IPS-15b (cell line): ENCODE results near the gene BMAL2.

Source experiments
- H3K27me3 ChIP-seq: one replicate; pipeline ENCODE4 v1.6.1; 2013; ENCODE audit warnings: low read length; ENCODE audit not compliant: control insufficient read depth, insufficient read depth
- H3K36me3 ChIP-seq: one replicate; pipeline ENCODE4 v1.6.1; 2013; ENCODE audit warnings: low read length; ENCODE audit not compliant: control insufficient read depth, insufficient read depth
- H3K4me1 ChIP-seq: one replicate; pipeline ENCODE4 v1.6.1; 2013; ENCODE audit warnings: mild to moderate bottlenecking, low read length; ENCODE audit not compliant: control insufficient read depth, insufficient read depth
- H3K4me3 ChIP-seq: one replicate; pipeline ENCODE4 v1.5.1; 2013; ENCODE audit warnings: low read depth, low read length
- H3K9ac ChIP-seq: one replicate; pipeline ENCODE4 v1.6.1; 2013; ENCODE audit warnings: low read depth, mild to moderate bottlenecking, low read length
- H3K9me3 ChIP-seq: one replicate; pipeline ENCODE4 v1.6.1; 2013; ENCODE audit warnings: mild to moderate bottlenecking, low read length; ENCODE audit not compliant: control insufficient read depth, insufficient read depth

Gene BMAL2

DNA sequence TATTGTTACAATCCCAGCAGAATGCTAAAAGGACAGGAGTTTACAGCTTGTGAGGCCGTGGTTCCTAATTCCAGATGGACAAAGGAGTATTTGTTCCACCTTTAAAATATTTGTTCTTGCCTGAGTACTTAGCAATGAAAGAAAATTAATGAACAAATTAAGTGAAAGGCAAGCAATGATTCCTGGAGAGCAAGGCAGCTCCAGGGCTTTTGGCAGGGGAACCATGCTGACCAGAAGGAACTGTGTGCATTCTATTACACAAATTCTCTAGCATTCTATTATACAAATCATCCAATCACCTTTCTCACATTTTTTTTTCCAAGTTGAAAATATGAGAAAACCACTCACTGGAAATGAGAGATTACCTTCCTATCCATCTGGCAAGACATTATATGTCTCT is 1.8 kb upstream of the BMAL2 start:
- H3K9ac ChIP-seq, result no peak overlapping the region
- H3K36me3 ChIP-seq, result no peaks in the 10 kb centered on the region
- peaks cover 31% of the 10 kb centered on the region for H3K27me3 ChIP-seq
- peaks cover 6% of the 10 kb centered on the region for H3K4me1 ChIP-seq
- no peaks in the 10 kb centered on the region for H3K9me3 ChIP-seq
- no peak overlapping the region for H3K4me3 ChIP-seq

DNA sequence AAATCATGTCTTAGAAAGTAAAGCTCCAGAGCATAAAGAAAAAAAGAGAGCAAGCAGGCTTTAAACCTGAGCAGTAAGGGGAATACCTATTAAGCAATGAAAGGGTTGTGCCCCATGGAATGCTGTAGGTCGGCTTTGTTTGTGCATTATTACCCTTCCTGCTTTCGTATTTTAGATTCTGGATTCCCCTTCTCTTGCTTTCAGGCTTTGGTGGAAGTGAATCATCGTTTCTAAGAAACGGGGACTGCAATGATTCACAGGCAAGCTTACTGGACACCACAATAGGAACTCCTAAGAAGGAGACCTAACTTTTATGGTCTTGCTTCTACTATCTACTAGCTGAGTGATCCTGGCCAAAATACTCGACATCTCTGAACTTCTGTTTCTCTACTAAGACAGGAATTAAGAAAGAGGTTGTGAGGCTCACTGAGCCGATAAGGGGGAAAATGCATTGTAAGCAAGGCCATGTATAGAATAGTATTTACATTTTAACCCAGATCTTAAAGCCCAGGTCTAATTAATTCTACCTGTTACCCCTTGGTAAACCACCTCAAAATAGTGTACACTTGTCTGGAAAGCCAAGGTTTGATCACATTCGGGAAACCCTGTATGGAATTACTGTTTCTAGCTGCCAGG is 1.2 kb upstream of the BMAL2 start:
- H3K9me3 ChIP-seq, result no peaks in the 10 kb centered on the region
- H3K27me3 ChIP-seq, result peaks cover 31% of the 10 kb centered on the region
- peak overlapping the region; percentile 67 for H3K4me3 ChIP-seq
- no peaks in the 10 kb centered on the region for H3K36me3 ChIP-seq
- H3K9ac ChIP-seq, result no peak overlapping the region
- H3K4me1 ChIP-seq, result peaks cover 6% of the 10 kb centered on the region

- H3K4me3 ChIP-seq, result peak overlapping the region; percentile 67
- no peak overlapping the region for H3K9ac ChIP-seq
- no peaks in the 10 kb centered on the region for H3K9me3 ChIP-seq
- H3K36me3 ChIP-seq, result no peaks in the 10 kb centered on the region
- H3K27me3 ChIP-seq, result peaks cover 31% of the 10 kb centered on the region
- H3K4me1 ChIP-seq, result peaks cover 6% of the 10 kb centered on the region
Observed at GRCh38 chr12:27331927-27332324, 710 bp upstream of the BMAL2 start.

GRCh38 chr12:27332407-27332713 is 276 bp upstream of the BMAL2 start:
- Histone ChIP-seq H3K27me3 (peaks cover 31% of the 10 kb centered on the region), H3K4me1 (peaks cover 6% of the 10 kb centered on the region), H3K9me3 (no peaks in the 10 kb centered on the region), H3K9ac (peak overlapping the region; percentile 9), H3K4me3 (peak overlapping the region; percentile 67), H3K36me3 (no peaks in the 10 kb centered on the region)

DNA sequence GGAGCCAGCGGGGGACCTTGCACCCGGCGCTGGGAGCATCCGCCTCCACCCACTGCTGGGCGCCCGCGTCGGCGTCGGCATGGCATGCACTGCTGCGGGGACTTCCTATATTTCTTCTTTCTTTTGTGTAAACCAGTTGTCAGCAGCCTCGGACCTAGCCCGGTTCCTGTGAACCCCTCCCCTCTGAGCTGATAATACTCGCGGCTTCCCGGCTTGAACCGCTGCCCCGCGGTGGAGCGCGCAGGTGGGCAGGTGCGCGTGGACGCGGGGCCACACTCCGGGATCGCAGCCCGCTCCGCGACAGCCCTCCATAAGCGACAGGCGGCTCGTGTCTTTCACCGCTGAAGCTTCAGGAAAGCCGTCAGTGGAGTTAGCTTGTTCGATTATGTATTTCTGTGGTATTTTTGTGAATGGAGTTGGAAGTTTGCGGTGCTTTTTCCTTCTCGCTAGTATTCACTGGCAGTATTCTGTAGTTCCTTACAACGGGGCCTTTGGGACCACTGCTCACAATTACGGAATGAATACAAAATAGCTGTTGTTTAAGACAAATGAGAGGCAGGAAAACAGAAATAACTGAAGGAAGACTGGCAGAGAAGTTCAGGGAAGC is 870 bp downstream of the BMAL2 start:
- H3K4me1 ChIP-seq, result peaks cover 6% of the 10 kb centered on the region
- H3K9me3 ChIP-seq, result no peaks in the 10 kb centered on the region
- peak overlapping the region; percentile 69 for H3K4me3 ChIP-seq
- peaks cover 31% of the 10 kb centered on the region for H3K27me3 ChIP-seq
- no peak overlapping the region for H3K9ac ChIP-seq
- H3K36me3 ChIP-seq, result no peaks in the 10 kb centered on the region

DNA sequence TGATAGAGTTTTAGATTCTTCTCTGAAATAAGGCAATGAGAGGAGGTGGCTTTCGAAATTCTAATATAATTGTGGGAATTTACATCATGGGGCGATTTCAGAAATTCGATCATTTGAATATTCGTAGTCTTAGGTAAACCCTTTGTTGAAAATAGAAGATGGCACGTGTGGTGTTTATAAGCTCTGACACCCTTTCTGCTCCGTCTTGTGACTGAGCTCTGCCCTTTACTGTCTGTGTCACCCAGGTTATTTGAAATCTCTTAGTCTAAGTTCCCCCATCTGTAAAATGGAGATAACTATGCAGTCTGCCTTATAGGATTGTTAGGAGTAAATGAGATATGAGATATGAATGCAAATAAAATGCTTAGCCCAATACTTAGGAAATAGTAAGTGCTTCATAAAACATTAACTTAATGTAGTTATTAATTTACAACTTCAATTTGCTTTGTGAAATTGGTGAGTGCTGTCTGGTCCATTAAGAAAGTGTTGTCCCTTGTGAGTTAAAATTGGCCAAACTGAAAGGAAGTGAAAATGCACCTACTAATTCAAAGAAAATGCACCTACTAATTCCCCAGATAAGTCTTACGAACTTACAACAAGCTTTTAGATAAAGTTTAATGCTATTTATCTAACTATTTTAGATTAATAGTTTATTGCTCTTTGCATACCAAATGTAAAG is 1.5 kb downstream of the BMAL2 start:
- Histone ChIP-seq H3K9me3 (no peaks in the 10 kb centered on the region), H3K4me3 (peak overlapping the region; percentile 69), H3K36me3 (no peaks in the 10 kb centered on the region), H3K4me1 (peaks cover 6% of the 10 kb centered on the region), H3K9ac (no peak overlapping the region), H3K27me3 (peaks cover 31% of the 10 kb centered on the region)

DNA sequence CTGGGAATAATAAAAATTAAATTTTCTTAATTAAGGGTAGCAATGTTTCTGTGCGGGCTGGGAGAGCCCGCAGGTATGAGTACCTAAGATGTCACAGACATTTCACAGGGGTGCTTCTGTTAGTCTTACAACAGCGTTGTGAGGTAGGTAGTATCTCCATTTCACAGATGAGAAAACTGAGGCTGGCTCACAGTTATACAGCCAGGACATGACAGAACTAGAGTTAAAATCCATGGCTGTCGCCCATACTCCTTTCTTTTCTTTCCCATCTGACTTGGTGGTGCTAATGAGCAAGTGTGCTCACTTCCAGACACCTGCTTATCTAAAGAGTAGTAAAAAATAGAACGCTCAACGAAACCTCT is 2.1 kb downstream of the BMAL2 start:
- Histone ChIP-seq H3K27me3 (peaks cover 31% of the 10 kb centered on the region), H3K4me1 (peaks cover 6% of the 10 kb centered on the region), H3K9me3 (no peaks in the 10 kb centered on the region), H3K4me3 (no peak overlapping the region), H3K9ac (no peak overlapping the region), H3K36me3 (no peaks in the 10 kb centered on the region)

DNA sequence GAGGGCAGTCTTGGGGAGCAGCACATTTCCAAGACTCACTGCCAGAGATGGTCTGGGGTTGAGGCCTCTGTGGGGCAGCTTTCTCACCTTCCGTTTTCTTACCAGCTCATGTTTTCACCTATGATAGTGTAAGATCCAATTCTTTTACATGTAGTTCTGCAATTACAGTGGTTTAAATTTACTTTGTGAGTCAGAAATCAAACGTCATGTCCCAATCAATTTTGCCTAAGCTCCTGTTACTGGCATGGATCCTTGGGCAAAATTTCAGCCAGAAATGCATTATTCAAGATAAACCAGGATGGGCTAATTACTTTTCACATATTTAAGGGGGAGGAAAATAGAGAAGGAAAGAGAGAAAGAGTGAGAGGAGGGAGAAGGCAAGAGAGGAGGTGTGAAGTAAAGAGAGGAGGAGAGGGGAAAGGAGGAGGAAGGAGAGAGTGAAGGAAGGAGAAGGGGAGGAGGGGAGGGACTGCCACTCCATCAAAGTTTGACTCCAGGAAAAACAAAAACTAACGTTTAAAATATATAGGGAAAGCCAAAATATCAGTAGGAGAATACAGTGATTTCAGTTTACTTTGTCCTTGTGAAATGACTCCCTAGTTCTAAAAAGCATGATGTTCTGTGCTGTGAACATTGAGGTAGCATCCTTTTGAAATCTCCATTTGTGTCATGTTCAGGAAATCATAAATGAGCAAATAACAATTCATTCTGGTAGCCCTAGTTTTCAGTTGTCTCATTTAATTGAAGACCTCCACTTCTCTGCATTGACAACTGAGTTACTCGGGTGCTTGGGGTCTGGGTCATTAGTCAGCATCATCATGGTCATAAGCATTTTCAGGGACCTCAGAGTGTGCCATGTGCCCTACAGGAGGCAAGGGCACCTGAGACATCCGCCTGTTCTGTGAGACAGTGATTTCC is 3.0 kb downstream of the BMAL2 start:
- peaks cover 31% of the 10 kb centered on the region for H3K27me3 ChIP-seq
- H3K36me3 ChIP-seq, result no peaks in the 10 kb centered on the region
- peak overlapping the region; percentile 4 for H3K9ac ChIP-seq
- peaks cover 6% of the 10 kb centered on the region for H3K4me1 ChIP-seq
- H3K4me3 ChIP-seq, result no peak overlapping the region
- H3K9me3 ChIP-seq, result no peaks in the 10 kb centered on the region

DNA sequence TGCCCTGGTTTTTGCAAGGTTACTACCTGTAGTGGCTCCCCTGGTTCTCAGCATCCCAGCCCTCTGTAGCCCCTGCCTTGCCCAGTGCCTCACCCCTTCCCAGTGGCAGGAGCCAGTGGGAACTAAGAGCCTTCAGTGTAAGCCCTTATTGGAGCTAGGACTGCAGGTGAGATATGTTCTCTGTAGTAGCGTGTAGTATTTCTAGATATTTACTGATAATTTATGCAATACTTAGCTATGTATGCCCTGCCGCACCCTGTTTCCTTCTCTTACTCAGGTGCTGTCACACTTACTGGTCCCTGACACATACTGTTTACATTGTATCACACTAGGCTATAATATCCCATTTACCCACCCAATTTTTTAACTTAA is 3.6 kb downstream of the BMAL2 start:
- Histone ChIP-seq H3K4me3 (no peak overlapping the region), H3K27me3 (peaks cover 25% of the 10 kb centered on the region), H3K9me3 (no peaks in the 10 kb centered on the region), H3K4me1 (peaks cover 6% of the 10 kb centered on the region), H3K9ac (peak overlapping the region; percentile 4), H3K36me3 (no peaks in the 10 kb centered on the region)

- H3K4me1 ChIP-seq, result no peaks in the 10 kb centered on the region
Observed at GRCh38 chr12:27337376-27337775, 4.7 kb downstream of the BMAL2 start.

GRCh38 chr12:27338473-27338872 is 5.8 kb downstream of the BMAL2 start:
- Histone ChIP-seq H3K4me3 (no peak overlapping the region), H3K36me3 (no peaks in the 10 kb centered on the region), H3K9me3 (no peaks in the 10 kb centered on the region), H3K27me3 (peaks cover 11% of the 10 kb centered on the region), H3K4me1 (no peaks in the 10 kb centered on the region), H3K9ac (no peak overlapping the region)

More at GRCh38 chr12:27337376-27337775, 4.7 kb downstream of the BMAL2 start:
- Histone ChIP-seq H3K9ac (no peak overlapping the region), H3K4me3 (no peak overlapping the region), H3K27me3 (peaks cover 14% of the 10 kb centered on the region), H3K36me3 (no peaks in the 10 kb centered on the region), H3K9me3 (no peaks in the 10 kb centered on the region)
